Measurements from ENCODE around the gene GALNT12. TPM values are rescaled to one million over a fixed set of nuclear protein-coding genes. Genes with fewer than 3 reads are reported as not detected.

GALNT12 gene
- total and polyA plus RNA-seq, 8 donors = 14.6 to 24.6 (median 19.6) TPM

DNA sequence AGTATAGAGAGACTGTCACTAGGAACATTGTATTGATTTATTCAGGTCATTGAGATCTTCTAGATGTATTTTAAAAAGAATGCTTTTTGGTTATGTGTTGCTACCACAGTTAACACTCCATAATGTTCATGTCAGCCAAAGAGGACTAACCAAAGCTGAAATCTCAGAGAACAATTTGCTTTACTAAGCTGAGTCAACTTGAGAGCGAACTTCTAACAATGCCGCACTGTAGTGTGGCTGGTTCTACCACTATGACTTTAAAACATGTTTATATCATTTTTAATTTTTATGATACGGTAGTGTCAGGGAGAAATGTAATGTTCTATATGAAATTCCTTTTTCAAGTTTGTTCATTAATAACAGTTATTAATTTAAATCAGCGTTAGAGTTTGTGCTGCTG lies 42.1 kb downstream of the GALNT12 start:
- intact Hi-C loops (cut with DNase I) = no loop called here
- H3K4me3 ChIP-seq = no peak overlapping the region
- H3K4me1 ChIP-seq = peaks cover 0 to 8% of the 10 kb centered on the region in 2 donors
- DNase-seq (no peak), ATAC-seq (no peak)
- no peaks in the 10 kb centered on the region for H3K9me3 ChIP-seq
- H3K27me3 ChIP-seq = no peaks in the 10 kb centered on the region
- H3K27ac ChIP-seq = no peak overlapping the region
- H3K36me3 ChIP-seq = no peaks in the 10 kb centered on the region
- TF ChIP-seq, protein P1, sequence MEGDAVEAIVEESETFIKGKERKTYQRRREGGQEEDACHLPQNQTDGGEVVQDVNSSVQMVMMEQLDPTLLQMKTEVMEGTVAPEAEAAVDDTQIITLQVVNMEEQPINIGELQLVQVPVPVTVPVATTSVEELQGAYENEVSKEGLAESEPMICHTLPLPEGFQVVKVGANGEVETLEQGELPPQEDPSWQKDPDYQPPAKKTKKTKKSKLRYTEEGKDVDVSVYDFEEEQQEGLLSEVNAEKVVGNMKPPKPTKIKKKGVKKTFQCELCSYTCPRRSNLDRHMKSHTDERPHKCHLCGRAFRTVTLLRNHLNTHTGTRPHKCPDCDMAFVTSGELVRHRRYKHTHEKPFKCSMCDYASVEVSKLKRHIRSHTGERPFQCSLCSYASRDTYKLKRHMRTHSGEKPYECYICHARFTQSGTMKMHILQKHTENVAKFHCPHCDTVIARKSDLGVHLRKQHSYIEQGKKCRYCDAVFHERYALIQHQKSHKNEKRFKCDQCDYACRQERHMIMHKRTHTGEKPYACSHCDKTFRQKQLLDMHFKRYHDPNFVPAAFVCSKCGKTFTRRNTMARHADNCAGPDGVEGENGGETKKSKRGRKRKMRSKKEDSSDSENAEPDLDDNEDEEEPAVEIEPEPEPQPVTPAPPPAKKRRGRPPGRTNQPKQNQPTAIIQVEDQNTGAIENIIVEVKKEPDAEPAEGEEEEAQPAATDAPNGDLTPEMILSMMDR (IDR thresholded peaks at IDR 0.05) = no peak

DNA sequence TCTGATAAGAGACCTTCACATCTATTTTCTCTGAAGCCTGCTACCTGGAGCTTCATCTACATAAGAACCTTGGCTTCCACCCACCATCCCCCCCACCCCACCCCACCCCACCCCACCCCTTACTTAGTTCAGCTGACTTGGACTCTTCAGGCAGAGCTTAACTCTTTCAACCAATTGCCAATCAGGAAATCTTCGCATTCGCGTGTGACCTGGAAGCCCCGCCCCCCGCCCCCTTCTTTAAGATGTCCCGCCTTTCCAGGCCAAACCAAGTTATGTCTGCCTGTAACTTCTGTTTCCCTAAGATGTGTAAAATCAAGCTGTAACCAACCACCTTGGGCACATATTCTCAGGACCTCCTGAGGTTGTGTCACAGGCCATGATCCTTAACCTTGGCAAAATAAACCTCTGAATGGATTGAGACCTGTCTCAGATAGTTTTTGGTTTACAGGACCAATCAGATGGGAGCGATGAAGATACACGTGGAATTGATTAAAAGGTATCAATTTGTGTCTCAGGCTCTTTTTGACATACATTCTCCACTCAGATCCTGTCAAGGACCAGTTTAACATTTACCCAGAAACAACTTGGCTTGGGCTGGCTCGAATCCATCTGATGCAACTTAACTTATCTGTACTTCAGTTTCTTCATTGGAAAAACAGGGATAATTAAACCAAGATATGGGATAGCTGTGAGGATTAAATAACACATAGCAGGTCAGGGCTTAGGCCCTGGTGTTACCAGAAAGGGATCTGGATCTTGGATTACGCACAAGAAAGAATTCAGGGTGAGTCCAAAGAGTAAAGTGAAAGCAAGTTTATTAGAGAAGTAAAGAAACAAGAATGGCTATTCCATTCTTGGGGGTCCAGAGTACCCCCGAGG lies 43.6 kb downstream of the GALNT12 start:
- H3K36me3 ChIP-seq = no peaks in the 10 kb centered on the region
- no peak overlapping the region for H3K27ac ChIP-seq
- H3K4me1 ChIP-seq = peaks cover 0 to 8% of the 10 kb centered on the region in 2 donors
- H3K27me3 ChIP-seq = no peaks in the 10 kb centered on the region
- no peak overlapping the region for H3K4me3 ChIP-seq
- no peak for ATAC-seq
- TF ChIP-seq, protein P1 (IDR thresholded peaks at IDR 0.05) = no peak
- no peak for DNase-seq
- intact Hi-C loops (cut with DNase I) = loop anchor here in 1 of 2 donors (10.0 kb wide), 1 partner anchor 284 kb away; no protein-coding TSS in a partner anchor
- peaks cover 0 to under 1% of the 10 kb centered on the region in 2 donors for H3K9me3 ChIP-seq

DNA sequence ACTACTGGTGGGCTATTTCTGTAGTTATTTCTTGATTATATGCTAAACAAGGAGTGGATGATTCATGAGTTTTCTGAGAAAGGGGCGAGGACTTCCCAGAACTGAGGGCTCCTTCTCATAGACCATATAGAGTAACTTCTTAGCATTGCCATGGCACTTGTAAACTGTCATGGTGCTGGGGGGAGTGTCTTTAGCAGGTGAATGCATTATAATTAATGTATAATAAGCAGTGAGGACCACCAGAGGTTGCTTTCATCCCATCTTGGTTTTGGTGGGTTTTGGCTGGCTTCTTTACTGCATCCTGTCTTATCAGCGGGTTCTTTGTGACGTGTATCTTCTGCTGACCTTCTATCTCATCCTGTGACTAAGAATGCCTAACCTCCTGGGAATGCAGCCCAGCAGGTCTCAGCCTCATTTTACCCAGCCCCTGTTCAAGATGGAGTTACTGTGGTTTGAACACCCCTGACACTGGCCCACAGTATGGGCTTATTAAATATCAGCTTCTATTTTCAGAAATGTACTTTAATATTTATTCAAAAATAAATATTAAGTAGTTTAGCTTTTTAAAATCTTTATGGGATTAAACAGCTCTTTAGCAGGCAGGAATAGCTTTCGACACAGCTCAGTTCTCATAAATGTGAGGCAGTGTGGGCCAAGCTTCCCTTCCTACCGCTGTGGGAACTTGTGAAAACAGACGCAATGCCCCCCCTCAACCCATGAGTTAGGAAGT lies 44.4 kb downstream of the GALNT12 start:
- intact Hi-C loops (cut with DNase I) = loop anchor here in 1 of 2 donors (10.0 kb wide), 1 partner anchor 283 kb away; no protein-coding TSS in a partner anchor
- no peaks in the 10 kb centered on the region for H3K27me3 ChIP-seq
- H3K36me3 ChIP-seq = no peaks in the 10 kb centered on the region
- peaks cover 0 to 3% of the 10 kb centered on the region in 2 donors for H3K9me3 ChIP-seq
- H3K27ac ChIP-seq = no peak overlapping the region
- ATAC-seq (no peak), DNase-seq (no peak)
- TF ChIP-seq, protein P1 (IDR thresholded peaks at IDR 0.05) = no peak
- H3K4me3 ChIP-seq = no peak overlapping the region
- peaks cover under 1 to 8% of the 10 kb centered on the region in 2 donors for H3K4me1 ChIP-seq

DNA sequence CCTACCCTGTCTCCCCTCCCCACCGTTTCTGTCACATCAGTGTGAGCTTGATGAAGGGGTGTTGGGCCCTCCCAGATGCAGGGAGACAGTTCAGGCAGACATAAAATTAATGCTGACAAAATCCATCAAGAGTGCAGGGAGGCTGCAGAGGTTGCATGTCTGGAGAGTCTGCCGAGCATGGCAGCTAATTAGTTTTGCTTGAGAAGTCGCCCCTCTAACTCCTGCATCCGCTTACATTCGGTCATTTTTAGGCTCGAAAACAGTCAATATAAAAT lies 44.9 kb downstream of the GALNT12 start:
- intact Hi-C loops (cut with DNase I) = loop anchor here in 1 of 2 donors (10.0 kb wide), 1 partner anchor 282 kb away; no protein-coding TSS in a partner anchor
- Histone ChIP-seq H3K27ac (no peak overlapping the region), H3K36me3 (no peaks in the 10 kb centered on the region), H3K27me3 (no peaks in the 10 kb centered on the region), H3K4me3 (no peak overlapping the region), H3K4me1 (peaks cover 4 to 8% of the 10 kb centered on the region in 2 donors), H3K9me3 (peaks cover 0 to 3% of the 10 kb centered on the region in 2 donors)
- no peak for ATAC-seq
- DNase-seq = no peak
- TF ChIP-seq, protein P1 (IDR thresholded peaks at IDR 0.05) = no peak

DNA sequence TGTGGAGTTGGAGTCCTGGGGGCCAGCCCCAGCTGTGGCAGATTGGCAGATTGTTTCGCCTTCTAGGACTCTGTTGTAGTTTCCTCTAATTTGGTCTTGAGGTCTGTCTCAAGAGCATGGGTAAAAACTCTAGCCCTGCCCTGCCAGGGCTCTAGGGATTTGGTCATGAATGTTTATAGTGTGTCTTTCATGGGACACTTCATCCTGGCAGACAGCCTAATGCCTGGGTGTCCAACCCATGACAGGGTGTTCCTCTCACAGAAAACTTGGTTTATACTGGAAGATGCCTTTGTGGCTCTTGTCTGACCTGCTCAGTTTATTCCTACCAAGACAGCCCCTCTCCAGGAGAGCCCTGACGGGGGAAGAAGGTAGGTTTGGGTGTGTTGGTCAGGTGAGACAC lies 45.5 kb downstream of the GALNT12 start:
- ATAC-seq (no peak), DNase-seq (no peak)
- H3K4me3 ChIP-seq = no peak overlapping the region
- TF ChIP-seq, protein P1 (IDR thresholded peaks at IDR 0.05) = no peak
- no peak overlapping the region for H3K27ac ChIP-seq
- no peaks in the 10 kb centered on the region for H3K36me3 ChIP-seq
- intact Hi-C loops (cut with DNase I) = loop anchor here in 1 of 2 donors (10.0 kb wide), 1 partner anchor 282 kb away; no protein-coding TSS in a partner anchor
- peaks cover 0 to 3% of the 10 kb centered on the region in 2 donors for H3K9me3 ChIP-seq
- peaks cover 4 to 8% of the 10 kb centered on the region in 2 donors for H3K4me1 ChIP-seq
- H3K27me3 ChIP-seq = no peaks in the 10 kb centered on the region

Measured in left lung (tissue), 10 donors.